ENCODE measurements around the gene GRIK1.
"Not testable (repeated sequence)": the region's sequence is repeated elsewhere in the genome, so short reads cannot be mapped to it uniquely, and the experiment has no call there.

GRIK1 gene
- total RNA-seq: 0 to 0.25 (median 0.04) reads per million in 18 experiments

- DNase-seq: no peak
These were observed at the start of gene GRIK1 for GRCh38 chr21:29939924-29940275. Gene GRIK1, minus strand, starts transcription at chr21:29939996.

- DNase-seq: no peak
These were observed 48.0 kb upstream of the GRIK1 start for GRCh38 chr21:29987762-29988161.

- DNase-seq: no peak
These were observed 46.1 kb upstream of the GRIK1 start for GRCh38 chr21:29985866-29986265.

- DNase-seq: no peak
These were observed 39.2 kb upstream of the GRIK1 start for GRCh38 chr21:29979043-29979442.

- no peak for DNase-seq
These were observed 36.0 kb upstream of the GRIK1 start for GRCh38 chr21:29975776-29976175.

- DNase-seq: no peak
These were observed 33.5 kb upstream of the GRIK1 start for GRCh38 chr21:29973258-29973657.

GRCh38 chr21:29961291-29962027 is 21.7 kb upstream of the GRIK1 start:
- DNase-seq: no peak

GRCh38 chr21:29958551-29958950 is 18.8 kb upstream of the GRIK1 start:
- DNase-seq: no peak

GRCh38 chr21:29958035-29958434 is 18.2 kb upstream of the GRIK1 start:
- DNase-seq: not testable (repeated sequence)

- DNase-seq: no peak
These were observed 13.9 kb upstream of the GRIK1 start for GRCh38 chr21:29953690-29954089.

- DNase-seq: no peak
These were observed 13.3 kb upstream of the GRIK1 start for GRCh38 chr21:29953072-29953471.

- no peak for DNase-seq
These were observed 12.1 kb upstream of the GRIK1 start for GRCh38 chr21:29951911-29952310.

GRCh38 chr21:29949991-29950390 is 10.2 kb upstream of the GRIK1 start:
- no peak for DNase-seq

GRCh38 chr21:29947119-29947518 is 7.3 kb upstream of the GRIK1 start:
- no peak for DNase-seq

- DNase-seq: no peak
These were observed 4.1 kb upstream of the GRIK1 start for GRCh38 chr21:29943885-29944284.

- no peak for DNase-seq
These were observed 2.2 kb upstream of the GRIK1 start for GRCh38 chr21:29942034-29942433.

- DNase-seq: no peak
These were observed 1.2 kb upstream of the GRIK1 start for GRCh38 chr21:29940991-29941390.

- no peak for DNase-seq
These were observed 565 bp upstream of the GRIK1 start for GRCh38 chr21:29940361-29940760.

- DNase-seq: no peak
These were observed 482 bp downstream of the GRIK1 start for GRCh38 chr21:29939104-29939923.

GRCh38 chr21:29938776-29939103 is 1.1 kb downstream of the GRIK1 start:
- no peak for DNase-seq

GRCh38 chr21:29933088-29933487 is 6.7 kb downstream of the GRIK1 start:
- no peak for DNase-seq

- DNase-seq: no peak
These were observed 11.3 kb downstream of the GRIK1 start for GRCh38 chr21:29928537-29928936.

- peak; percentile 3 to 19 for DNase-seq
These were observed 18.9 kb downstream of the GRIK1 start for GRCh38 chr21:29920938-29921337.

GRCh38 chr21:29914326-29914725 is 25.5 kb downstream of the GRIK1 start:
- DNase-seq: no peak

All from inflammatory macrophage (primary cell).